Lower lobe of right lung (tissue), 2 donors: ENCODE data around the gene FAM149A. TPM values are rescaled to one million over a fixed set of nuclear protein-coding genes. Genes with fewer than 3 reads are reported as not detected.

Experiments used
- ATAC-seq, 2 donors: fragments of 200-7000 bp; cut with Tn5 transposase; one replicate each; pipeline ENCODE4 v1.9.1; 2020 to 2022; ENCODE audit warnings: mild to moderate bottlenecking in 2 of 2, moderate library complexity in 2 of 2
- DNase-seq: peaks from one replicate; pipeline ENCODE4 v3.0.0-alpha.2; 2020
- H3K27ac ChIP-seq: fragments of 200-600 bp; one replicate; pipeline ENCODE4 v1.8.0; 2022
- H3K27me3 ChIP-seq: fragments of 200-600 bp; one replicate; pipeline ENCODE4 v1.8.0; 2022; ENCODE audit warnings: low read depth
- H3K36me3 ChIP-seq: fragments of 200-600 bp; one replicate; pipeline ENCODE4 v1.8.0; 2022; ENCODE audit warnings: mild to moderate bottlenecking
- H3K4me1 ChIP-seq: fragments of 200-600 bp; one replicate; pipeline ENCODE4 v1.8.0; 2022
- H3K4me3 ChIP-seq: fragments of 200-600 bp; one replicate; pipeline ENCODE4 v1.8.0; 2022; ENCODE audit warnings: mild to moderate bottlenecking
- H3K9me3 ChIP-seq: fragments of 200-600 bp; one replicate; pipeline ENCODE4 v1.8.0; 2022
- intact Hi-C: fragments of 100-400 bp; cut with DNase I; formaldehyde crosslinking; loops from one replicate; pipeline ENCODE4 v1.11.0; 2022
- total RNA-seq: library from RNA; stranded (reverse); fragmentation: NEBNext Ultra II Directional; extraction: Animal tissue kit (Norgen Biotek cat#: 25700); gene quantifications from one replicate; pipeline ENCODE4 v1.2.1, GENCODE V29; 2021
- TF ChIP-seq, protein P1 (sequence below): fragments of 200-600 bp; IDR thresholded peaks from one replicate; pipeline ENCODE4 v1.8.0; 2022; ENCODE audit warnings: antibody characterized with exemption, mild to moderate bottlenecking
- donor health status: DM: no; HTN: yes; CAD: no; lungs with severe emphysema.

The FAM149A gene
- total RNA-seq, 1 donor from 2014 or later, result 13.3 TPM

DNA sequence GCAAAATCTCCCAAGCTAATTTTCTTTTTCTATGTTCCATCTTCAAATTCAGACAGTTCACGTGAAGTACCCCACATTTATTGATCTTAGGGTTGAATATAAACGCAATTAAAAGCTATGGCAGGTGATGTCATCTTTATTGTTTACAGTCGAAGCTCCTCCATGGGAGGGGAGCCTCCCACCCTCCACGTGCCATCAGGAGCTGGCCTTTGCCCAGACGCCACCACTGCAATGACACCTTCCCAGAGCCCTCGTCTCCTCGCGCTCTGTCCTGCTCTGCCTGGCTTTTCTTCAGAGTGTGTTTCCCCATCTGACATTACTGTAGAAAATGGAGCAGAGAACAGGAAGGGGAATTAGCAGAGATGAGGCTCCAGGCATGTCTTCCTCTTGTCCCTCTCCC lies 68.0 kb downstream of the FAM149A start:
- Histone ChIP-seq H3K36me3 (no peaks in the 10 kb centered on the region), H3K4me3 (no peak overlapping the region), H3K27ac (no peak overlapping the region), H3K4me1 (no peaks in the 10 kb centered on the region), H3K27me3 (no peaks in the 10 kb centered on the region), H3K9me3 (no peaks in the 10 kb centered on the region)
- ATAC-seq (no peak), DNase-seq (no peak)
- TF ChIP-seq, protein P1, sequence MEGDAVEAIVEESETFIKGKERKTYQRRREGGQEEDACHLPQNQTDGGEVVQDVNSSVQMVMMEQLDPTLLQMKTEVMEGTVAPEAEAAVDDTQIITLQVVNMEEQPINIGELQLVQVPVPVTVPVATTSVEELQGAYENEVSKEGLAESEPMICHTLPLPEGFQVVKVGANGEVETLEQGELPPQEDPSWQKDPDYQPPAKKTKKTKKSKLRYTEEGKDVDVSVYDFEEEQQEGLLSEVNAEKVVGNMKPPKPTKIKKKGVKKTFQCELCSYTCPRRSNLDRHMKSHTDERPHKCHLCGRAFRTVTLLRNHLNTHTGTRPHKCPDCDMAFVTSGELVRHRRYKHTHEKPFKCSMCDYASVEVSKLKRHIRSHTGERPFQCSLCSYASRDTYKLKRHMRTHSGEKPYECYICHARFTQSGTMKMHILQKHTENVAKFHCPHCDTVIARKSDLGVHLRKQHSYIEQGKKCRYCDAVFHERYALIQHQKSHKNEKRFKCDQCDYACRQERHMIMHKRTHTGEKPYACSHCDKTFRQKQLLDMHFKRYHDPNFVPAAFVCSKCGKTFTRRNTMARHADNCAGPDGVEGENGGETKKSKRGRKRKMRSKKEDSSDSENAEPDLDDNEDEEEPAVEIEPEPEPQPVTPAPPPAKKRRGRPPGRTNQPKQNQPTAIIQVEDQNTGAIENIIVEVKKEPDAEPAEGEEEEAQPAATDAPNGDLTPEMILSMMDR, result no peak
- intact Hi-C loops, result no loop called here

DNA sequence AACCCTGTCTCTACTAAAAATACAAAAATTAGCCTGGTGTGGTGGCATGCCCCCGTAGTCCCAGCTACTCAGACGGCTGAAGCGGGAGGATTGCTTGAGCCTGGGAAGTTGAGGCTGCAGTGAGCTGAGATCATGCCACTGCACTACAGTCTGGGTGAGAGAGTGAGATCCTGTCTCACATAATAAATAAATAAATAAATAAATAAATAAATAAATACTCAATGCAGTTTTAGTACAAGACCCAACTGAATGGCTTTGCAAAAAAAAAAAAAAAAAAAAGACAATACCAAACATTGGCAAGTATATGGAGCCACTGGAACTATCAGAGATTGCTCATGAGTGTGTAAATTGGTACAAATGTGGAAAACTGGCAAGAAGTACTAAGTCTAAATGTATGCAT lies 83.6 kb downstream of the FAM149A start:
- H3K9me3 ChIP-seq, result no peaks in the 10 kb centered on the region
- DNase-seq, result no peak
- H3K36me3 ChIP-seq, result no peaks in the 10 kb centered on the region
- no peak overlapping the region for H3K27ac ChIP-seq
- TF ChIP-seq, protein P1, result no peak
- H3K27me3 ChIP-seq, result no peaks in the 10 kb centered on the region
- no peak overlapping the region for H3K4me3 ChIP-seq
- ATAC-seq, result no peak
- intact Hi-C loops, result no loop called here
- H3K4me1 ChIP-seq, result peaks cover 25% of the 10 kb centered on the region

DNA sequence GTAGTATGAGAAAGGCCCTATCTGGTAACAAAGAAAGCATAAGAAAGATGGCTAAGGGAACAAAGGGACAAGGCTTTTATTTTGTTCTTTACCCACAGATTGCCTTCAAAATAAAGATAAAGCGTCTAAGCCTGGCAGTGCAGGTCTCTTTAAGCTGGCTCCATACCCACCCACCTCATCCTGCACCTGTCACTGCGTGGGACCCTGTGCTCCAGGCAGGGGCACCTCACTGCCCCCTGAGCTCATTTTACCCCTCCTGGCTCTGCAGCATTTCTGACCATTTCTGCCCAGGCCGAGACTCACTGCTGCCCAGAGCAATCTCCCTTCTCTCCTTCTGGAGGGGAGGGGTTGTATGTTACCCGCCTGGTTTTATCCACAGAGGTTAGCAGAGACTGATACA lies 85.2 kb downstream of the FAM149A start:
- Histone ChIP-seq H3K4me3 (no peak overlapping the region), H3K4me1 (peaks cover 27% of the 10 kb centered on the region), H3K27ac (peak overlapping the region; percentile 98), H3K36me3 (no peaks in the 10 kb centered on the region), H3K9me3 (no peaks in the 10 kb centered on the region), H3K27me3 (no peaks in the 10 kb centered on the region)
- DNase-seq (no peak), ATAC-seq (no peak)
- TF ChIP-seq, protein P1, result no peak
- intact Hi-C loops, result no loop called here

DNA sequence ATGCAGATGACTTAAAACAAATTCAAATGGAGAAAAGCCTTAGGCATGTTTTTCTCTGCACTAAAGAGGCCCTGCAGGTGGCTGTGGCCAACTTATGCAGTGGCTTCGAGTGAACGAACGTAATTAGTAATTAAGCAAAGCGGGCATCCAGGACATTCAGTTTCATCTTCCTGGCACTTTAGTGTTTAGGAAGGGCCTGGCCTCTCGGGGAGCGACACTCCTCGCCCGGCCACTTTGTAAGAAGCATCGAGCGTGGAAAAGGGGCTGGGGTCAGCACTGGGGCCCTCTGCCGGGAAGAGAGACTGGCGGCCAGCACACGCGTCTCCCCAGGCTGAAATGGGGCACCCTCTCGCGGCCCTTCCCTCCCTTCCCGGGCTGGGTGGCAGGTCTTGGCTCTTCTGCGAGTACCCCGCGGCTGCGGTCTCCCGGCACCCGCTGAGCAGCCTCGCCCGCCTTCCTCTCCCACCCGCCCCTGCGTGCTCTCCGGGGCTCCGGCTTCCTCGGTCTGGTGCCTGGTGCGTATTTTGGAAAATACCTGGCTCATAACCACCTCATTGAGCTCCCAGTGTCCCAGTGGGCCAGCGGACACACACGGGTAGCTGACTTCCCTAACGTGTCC lies 86.2 kb downstream of the FAM149A start:
- peak overlapping the region; percentile 98 for H3K27ac ChIP-seq
- DNase-seq (no peak), ATAC-seq (peak; percentile 69 to 71)
- TF ChIP-seq, protein P1, result no peak
- H3K9me3 ChIP-seq, result no peaks in the 10 kb centered on the region
- no peaks in the 10 kb centered on the region for H3K27me3 ChIP-seq
- H3K4me3 ChIP-seq, result peak overlapping the region; percentile 92
- peaks cover 27% of the 10 kb centered on the region for H3K4me1 ChIP-seq
- peaks cover 7% of the 10 kb centered on the region for H3K36me3 ChIP-seq
- intact Hi-C loops, result no loop called here

DNA sequence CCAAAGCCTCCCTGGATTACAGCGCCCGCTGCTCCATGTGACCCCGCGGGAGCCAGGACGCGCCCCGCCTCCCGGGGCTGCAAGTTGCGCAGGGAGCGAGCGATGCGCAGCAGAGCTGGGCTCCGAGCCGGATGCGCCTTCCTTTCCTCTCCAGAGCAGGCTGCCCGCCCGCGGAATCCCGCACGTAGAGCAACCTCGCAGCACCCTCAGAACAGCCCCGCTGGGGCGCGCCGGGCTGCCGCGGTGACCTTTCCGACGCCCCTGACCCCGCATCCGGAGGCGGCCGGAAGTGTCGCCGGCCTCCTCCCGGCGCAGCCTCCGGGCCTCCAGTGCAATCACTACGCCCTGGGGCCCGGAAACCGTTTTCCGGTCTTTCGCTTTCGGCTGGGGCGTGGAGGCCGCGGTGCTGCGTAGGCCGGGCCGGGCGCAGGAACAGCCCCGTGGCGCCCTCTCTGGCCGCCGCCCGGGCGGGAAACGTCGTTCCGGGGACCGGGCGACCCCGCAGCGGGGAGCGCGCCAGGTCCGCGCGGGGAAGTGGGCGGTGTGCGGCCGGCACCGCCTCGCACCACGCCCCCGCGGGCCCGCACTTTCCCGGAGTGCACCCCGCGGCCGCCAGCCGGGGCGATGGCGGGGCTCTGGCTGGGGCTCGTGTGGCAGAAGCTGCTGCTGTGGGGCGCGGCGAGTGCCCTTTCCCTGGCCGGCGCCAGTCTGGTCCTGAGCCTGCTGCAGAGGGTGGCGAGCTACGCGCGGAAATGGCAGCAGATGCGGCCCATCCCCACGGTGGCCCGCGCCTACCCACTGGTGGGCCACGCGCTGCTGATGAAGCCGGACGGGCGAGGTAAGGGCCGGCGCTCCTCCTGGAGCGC lies 86.9 kb downstream of the FAM149A start, which contains the start of gene CYP4V2:
TSS of gene CYP4V2 (plus strand) at position 368 of the 866 bp plus-strand sequence. CDS start at position 625, 257 bp downstream.
- peak; percentile 95 to 96 for ATAC-seq

More for the DNA sequence above, 86.9 kb downstream of the FAM149A start, which contains the start of gene CYP4V2:
- TF ChIP-seq, protein P1, result peak; percentile 45
- DNase-seq, result peak; percentile 91
- no peaks in the 10 kb centered on the region for H3K9me3 ChIP-seq
- peak within 1 kb of the TSS; percentile 98 for H3K27ac ChIP-seq
- peak within 1 kb of the TSS; percentile 92 for H3K4me3 ChIP-seq
- peaks cover 7% of the 10 kb centered on the region for H3K36me3 ChIP-seq
- intact Hi-C loops, result no loop called here
- no peaks in the 10 kb centered on the region for H3K27me3 ChIP-seq
- H3K4me1 ChIP-seq, result peaks cover 27% of the 10 kb centered on the region
